ENCODE data around the gene MZB1. TPM values are rescaled to one million over a fixed set of nuclear protein-coding genes. Genes with fewer than 3 reads are reported as not detected.

The MZB1 gene
- total and polyA plus RNA-seq, 2 of the 8 experiments (the other 6 are each of a cell fraction or from before 2014, with no cell fraction given), result 0.39 to 0.47 TPM

DNA sequence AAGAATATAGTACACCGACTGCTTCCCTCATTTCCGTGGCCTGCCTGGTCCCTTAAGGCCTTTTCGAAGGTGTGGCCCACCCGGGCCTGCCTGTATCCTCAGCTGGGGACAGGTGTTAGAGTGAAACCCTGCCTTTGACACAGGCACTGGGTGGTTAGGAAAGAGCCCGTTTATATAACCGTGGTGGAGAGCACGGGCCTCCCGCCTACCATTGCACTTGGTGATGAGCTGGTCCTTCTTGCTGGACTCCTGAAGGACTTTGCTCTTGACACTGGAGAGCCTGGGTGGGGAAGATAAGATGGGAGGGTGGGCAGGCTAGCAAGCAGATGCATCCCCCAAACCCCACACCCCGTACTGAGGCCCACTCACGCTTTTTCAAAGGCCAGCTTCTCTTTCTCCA is 11.8 kb upstream of the MZB1 start:
- WGBS, 2 experiments (ENCODE audit: extremely low coverage in 1 of 2, insufficient coverage in 1 of 2, insufficient read length in 1 of 2, insufficient replicate concordance in 2 of 2, low coverage in 1 of 2, low lambda C conversion rate in 2 of 2, missing lambda C conversion rate in 1 of 2), result 93% methylated on average over 10 of the region's 10 CpGs; no CpG with 5 or more reads in 1 of the 2 experiments
- Histone ChIP-seq H3K27ac (ENCODE audit: low read depth, low read length) (no peak overlapping the region), H2AFZ (ENCODE audit: low read length) (no peak overlapping the region), H3K23ac (ENCODE audit: insufficient read length) (no peak overlapping the region), H4K20me1 (replicated peaks in 1 of 2; ENCODE audit: control insufficient read depth in 1 of 2, insufficient read depth in 2 of 2, low read length in 2 of 2) (peaks cover 0 to 1% of the 10 kb centered on the region in 2 experiments), H3K23me2 (ENCODE audit: low read depth, low read length) (peaks cover 4% of the 10 kb centered on the region; the same call in 1 of the 2 replicates), H2BK5ac (ENCODE audit: low read depth, low read length) (no peak overlapping the region), H3K4me2 (ENCODE audit: insufficient read depth in 1 of 2, low read depth in 2 of 2, low read length in 2 of 2) (no peak overlapping the region), H4K91ac (replicated peaks; ENCODE audit: insufficient read length, low read length) (no peak overlapping the region), H4K5ac (ENCODE audit: insufficient read length, low read depth, low read length) (no peak overlapping the region), H2AK5ac (ENCODE audit: low read depth, low read length) (no peak overlapping the region), H3K14ac (ENCODE audit: insufficient read length) (no peak overlapping the region), H3K56ac (replicated peaks; ENCODE audit: insufficient read length, low read depth, low read length) (no peak overlapping the region), H3K4me1 (replicated peaks in 1 of 4; ENCODE audit: control insufficient read depth in 3 of 4, insufficient read depth in 4 of 4, low read length in 3 of 4) (peaks cover 0 to 8% (median 4%) of the 10 kb centered on the region in 4 experiments; a peak in 6 of 7 replicates), H2BK20ac (ENCODE audit: low read length) (no peak overlapping the region), H4K8ac (ENCODE audit: extremely low read depth, insufficient read depth, low read length) (no peak overlapping the region; the same call in 1 of the 2 replicates), H3K4me3 (ENCODE audit: extremely low read depth in 1 of 4, insufficient read depth in 2 of 4, low read depth in 3 of 4, low read length in 4 of 4) (no peak overlapping the region), H3K18ac (ENCODE audit: extremely low read depth, low read length) (no peak overlapping the region), H3K36me3 (ENCODE audit: control insufficient read depth in 2 of 4, insufficient read depth in 4 of 4, low read length in 3 of 4) (peaks cover 0 to 6% (median 3%) of the 10 kb centered on the region in 4 experiments; a peak in 2 of 8 replicates), H3K27me3 (replicated peaks in 1 of 4; ENCODE audit: control insufficient read depth in 3 of 4, extremely low read depth in 1 of 4, insufficient read depth in 3 of 4, low read length in 3 of 4) (0 out of 7 replicates have a peak, but pooled peaks cover 0 to 1% (median 0%) of the 10 kb centered on the region in 4 experiments), H3K79me1 (ENCODE audit: low read depth, low read length) (no peaks in the 10 kb centered on the region), H2BK120ac (replicated peaks; ENCODE audit: low read depth, low read length) (no peak overlapping the region), H2BK12ac (ENCODE audit: low read depth, low read length) (no peak overlapping the region), H3K9ac (replicated peaks in 1 of 4; ENCODE audit: extremely low read depth in 1 of 4, low read depth in 3 of 4, low read length in 3 of 4) (no peak overlapping the region), H3K9me3 (ENCODE audit: insufficient read depth in 2 of 2, low read depth in 1 of 2, low read length in 1 of 2) (no peaks in the 10 kb centered on the region), H3K4ac (replicated peaks; ENCODE audit: insufficient read length, low read depth, low read length) (no peak overlapping the region), H2BK15ac (ENCODE audit: low read length) (no peak overlapping the region), H3K79me2 (ENCODE audit: control insufficient read depth in 1 of 2, insufficient read depth in 2 of 2, low read length in 2 of 2) (no peaks in the 10 kb centered on the region; a peak in 2 of 4 replicates)
- ChIA-PET CTCF (ENCODE audit: partially characterized antibody) (interaction anchor here (0.6 to 3.4 kb wide), 17 partner anchors 9 to 557 kb away, joined by 3 to 16 read pairs (median 4); partner anchors contain the start of gene DNAJC18), POLR2A (ENCODE audit: partially characterized antibody) (interaction anchor here (1.0 to 2.8 kb wide), 8 partner anchors 8 to 123 kb away, joined by 3 to 16 read pairs (median 4); partner anchors contain the start of gene PAIP2)
- FAIRE-seq (no peak), DNase-seq (ENCODE audit: low read depth in 1 of 2, low spot score in 2 of 2) (no peak)
- TF ChIP-seq ATF2 (IDR thresholded peaks at IDR 0.05; ENCODE audit: low read length) (no peak), BCL11A (IDR thresholded peaks at IDR 0.05; ENCODE audit: low read depth in 2 of 2, low read length in 2 of 2) (no peak)
